ENCODE results near the gene REV1. TPM values are rescaled to one million over a fixed set of nuclear protein-coding genes. Genes with fewer than 3 reads are reported as not detected.

Gene REV1
- total and polyA plus RNA-seq, 2 of the 8 experiments (the other 6 are each of a cell fraction or from before 2014, with no cell fraction given) = 16.6 to 34.3 TPM

DNA sequence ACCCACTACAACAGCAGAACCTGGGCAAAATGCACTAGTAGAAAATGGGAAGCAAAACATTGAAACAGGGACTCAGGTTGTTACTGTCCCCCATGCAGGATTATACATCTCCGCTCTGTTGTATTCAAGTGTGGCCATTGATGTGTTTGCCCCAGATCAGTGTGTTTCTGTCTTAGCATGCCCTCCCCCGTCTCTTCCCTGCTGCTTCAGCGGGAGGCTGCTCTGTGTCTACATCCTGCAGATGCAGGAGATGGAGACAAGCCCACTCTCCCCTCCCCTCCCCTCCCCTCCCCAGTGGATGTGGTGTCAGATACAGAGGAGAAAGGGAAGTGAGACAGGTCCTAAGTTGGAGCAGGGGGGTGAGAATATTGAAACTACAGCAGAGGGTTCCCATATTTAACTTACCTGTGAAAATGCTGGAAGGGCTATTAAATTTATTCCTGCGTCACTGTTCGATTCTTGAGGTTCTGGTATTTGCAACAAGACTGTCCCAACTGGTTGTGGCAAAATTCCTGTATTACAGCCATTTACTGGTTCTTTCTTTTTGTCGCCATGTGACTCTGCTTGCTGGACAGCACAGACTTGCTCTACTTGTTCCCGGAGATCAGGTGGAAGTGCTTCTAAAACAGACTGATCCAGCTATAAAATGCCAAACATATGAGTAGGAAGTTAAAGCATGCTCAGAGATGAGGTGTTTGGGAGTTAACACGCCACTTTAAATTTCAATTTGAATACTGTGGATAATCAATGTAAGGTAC is 85.6 kb downstream of the REV1 start (continued):
- TF ChIP-seq, protein P1, sequence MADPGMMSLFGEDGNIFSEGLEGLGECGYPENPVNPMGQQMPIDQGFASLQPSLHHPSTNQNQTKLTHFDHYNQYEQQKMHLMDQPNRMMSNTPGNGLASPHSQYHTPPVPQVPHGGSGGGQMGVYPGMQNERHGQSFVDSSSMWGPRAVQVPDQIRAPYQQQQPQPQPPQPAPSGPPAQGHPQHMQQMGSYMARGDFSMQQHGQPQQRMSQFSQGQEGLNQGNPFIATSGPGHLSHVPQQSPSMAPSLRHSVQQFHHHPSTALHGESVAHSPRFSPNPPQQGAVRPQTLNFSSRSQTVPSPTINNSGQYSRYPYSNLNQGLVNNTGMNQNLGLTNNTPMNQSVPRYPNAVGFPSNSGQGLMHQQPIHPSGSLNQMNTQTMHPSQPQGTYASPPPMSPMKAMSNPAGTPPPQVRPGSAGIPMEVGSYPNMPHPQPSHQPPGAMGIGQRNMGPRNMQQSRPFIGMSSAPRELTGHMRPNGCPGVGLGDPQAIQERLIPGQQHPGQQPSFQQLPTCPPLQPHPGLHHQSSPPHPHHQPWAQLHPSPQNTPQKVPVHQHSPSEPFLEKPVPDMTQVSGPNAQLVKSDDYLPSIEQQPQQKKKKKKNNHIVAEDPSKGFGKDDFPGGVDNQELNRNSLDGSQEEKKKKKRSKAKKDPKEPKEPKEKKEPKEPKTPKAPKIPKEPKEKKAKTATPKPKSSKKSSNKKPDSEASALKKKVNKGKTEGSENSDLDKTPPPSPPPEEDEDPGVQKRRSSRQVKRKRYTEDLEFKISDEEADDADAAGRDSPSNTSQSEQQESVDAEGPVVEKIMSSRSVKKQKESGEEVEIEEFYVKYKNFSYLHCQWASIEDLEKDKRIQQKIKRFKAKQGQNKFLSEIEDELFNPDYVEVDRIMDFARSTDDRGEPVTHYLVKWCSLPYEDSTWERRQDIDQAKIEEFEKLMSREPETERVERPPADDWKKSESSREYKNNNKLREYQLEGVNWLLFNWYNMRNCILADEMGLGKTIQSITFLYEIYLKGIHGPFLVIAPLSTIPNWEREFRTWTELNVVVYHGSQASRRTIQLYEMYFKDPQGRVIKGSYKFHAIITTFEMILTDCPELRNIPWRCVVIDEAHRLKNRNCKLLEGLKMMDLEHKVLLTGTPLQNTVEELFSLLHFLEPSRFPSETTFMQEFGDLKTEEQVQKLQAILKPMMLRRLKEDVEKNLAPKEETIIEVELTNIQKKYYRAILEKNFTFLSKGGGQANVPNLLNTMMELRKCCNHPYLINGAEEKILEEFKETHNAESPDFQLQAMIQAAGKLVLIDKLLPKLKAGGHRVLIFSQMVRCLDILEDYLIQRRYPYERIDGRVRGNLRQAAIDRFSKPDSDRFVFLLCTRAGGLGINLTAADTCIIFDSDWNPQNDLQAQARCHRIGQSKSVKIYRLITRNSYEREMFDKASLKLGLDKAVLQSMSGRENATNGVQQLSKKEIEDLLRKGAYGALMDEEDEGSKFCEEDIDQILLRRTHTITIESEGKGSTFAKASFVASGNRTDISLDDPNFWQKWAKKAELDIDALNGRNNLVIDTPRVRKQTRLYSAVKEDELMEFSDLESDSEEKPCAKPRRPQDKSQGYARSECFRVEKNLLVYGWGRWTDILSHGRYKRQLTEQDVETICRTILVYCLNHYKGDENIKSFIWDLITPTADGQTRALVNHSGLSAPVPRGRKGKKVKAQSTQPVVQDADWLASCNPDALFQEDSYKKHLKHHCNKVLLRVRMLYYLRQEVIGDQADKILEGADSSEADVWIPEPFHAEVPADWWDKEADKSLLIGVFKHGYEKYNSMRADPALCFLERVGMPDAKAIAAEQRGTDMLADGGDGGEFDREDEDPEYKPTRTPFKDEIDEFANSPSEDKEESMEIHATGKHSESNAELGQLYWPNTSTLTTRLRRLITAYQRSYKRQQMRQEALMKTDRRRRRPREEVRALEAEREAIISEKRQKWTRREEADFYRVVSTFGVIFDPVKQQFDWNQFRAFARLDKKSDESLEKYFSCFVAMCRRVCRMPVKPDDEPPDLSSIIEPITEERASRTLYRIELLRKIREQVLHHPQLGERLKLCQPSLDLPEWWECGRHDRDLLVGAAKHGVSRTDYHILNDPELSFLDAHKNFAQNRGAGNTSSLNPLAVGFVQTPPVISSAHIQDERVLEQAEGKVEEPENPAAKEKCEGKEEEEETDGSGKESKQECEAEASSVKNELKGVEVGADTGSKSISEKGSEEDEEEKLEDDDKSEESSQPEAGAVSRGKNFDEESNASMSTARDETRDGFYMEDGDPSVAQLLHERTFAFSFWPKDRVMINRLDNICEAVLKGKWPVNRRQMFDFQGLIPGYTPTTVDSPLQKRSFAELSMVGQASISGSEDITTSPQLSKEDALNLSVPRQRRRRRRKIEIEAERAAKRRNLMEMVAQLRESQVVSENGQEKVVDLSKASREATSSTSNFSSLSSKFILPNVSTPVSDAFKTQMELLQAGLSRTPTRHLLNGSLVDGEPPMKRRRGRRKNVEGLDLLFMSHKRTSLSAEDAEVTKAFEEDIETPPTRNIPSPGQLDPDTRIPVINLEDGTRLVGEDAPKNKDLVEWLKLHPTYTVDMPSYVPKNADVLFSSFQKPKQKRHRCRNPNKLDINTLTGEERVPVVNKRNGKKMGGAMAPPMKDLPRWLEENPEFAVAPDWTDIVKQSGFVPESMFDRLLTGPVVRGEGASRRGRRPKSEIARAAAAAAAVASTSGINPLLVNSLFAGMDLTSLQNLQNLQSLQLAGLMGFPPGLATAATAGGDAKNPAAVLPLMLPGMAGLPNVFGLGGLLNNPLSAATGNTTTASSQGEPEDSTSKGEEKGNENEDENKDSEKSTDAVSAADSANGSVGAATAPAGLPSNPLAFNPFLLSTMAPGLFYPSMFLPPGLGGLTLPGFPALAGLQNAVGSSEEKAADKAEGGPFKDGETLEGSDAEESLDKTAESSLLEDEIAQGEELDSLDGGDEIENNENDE (IDR thresholded peaks at IDR 0.05; ENCODE audit: insufficient replicate concordance, low read length) = no peak
- TF ChIP-seq SIX5 (IDR thresholded peaks at IDR 0.05; ENCODE audit: low read depth, low read length) (no peak), FOSL1 (IDR thresholded peaks at IDR 0.05; ENCODE audit: insufficient read depth, low read depth, low read length) (no peak), HDAC2 (IDR thresholded peaks at IDR 0.05; ENCODE audit: borderline replicate concordance in 1 of 2, low read depth in 2 of 2, low read length in 2 of 2) (no peak), POU5F1 (IDR thresholded peaks at IDR 0.05; ENCODE audit: low read depth, low read length) (no peak), POLR2AphosphoS5 (IDR thresholded peaks at IDR 0.05; ENCODE audit: low read depth, low read length) (no peak; the same call in 1 of the 2 replicates), KDM5A (IDR thresholded peaks at IDR 0.05; ENCODE audit: low read length) (no peak), SIRT6 (IDR thresholded peaks at IDR 0.05; ENCODE audit: low read length) (no peak), CREB1 (IDR thresholded peaks at IDR 0.05) (no peak)
- TF ChIP-seq, protein P2, sequence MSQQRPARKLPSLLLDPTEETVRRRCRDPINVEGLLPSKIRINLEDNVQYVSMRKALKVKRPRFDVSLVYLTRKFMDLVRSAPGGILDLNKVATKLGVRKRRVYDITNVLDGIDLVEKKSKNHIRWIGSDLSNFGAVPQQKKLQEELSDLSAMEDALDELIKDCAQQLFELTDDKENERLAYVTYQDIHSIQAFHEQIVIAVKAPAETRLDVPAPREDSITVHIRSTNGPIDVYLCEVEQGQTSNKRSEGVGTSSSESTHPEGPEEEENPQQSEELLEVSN (IDR thresholded peaks at IDR 0.05) = no peak

Measured in H1 (cell line).